Upper lobe of right lung (tissue), 1 donor: ENCODE results near the gene PLEKHO1. TPM values are rescaled to one million over a fixed set of nuclear protein-coding genes. Genes with fewer than 3 reads are reported as not detected.
A peak's percentile ranks its signal among the peaks of the same experiment; 100 is the strongest.

Source experiments
- ATAC-seq: fragments of 200-7000 bp; cut with Tn5 transposase; one replicate; pipeline ENCODE4 v1.9.1; 2020; ENCODE audit warnings: mild to moderate bottlenecking, moderate library complexity
- DNase-seq: peaks from one replicate; pipeline ENCODE4 v3.0.0-alpha.2; 2020
- H3K27ac ChIP-seq: fragments of 200-600 bp; one replicate; pipeline ENCODE4 v1.8.0; 2022
- H3K27me3 ChIP-seq: fragments of 200-600 bp; one replicate; pipeline ENCODE4 v1.8.0; 2022; ENCODE audit warnings: mild to moderate bottlenecking
- H3K36me3 ChIP-seq: fragments of 200-600 bp; one replicate; pipeline ENCODE4 v1.8.0; 2022
- H3K4me1 ChIP-seq: fragments of 200-600 bp; one replicate; pipeline ENCODE4 v1.8.0; 2022
- H3K4me3 ChIP-seq: fragments of 200-600 bp; one replicate; pipeline ENCODE4 v1.8.0; 2022; ENCODE audit warnings: mild to moderate bottlenecking
- H3K9me3 ChIP-seq: fragments of 200-600 bp; one replicate; pipeline ENCODE4 v1.8.0; 2022
- intact Hi-C: fragments of 100-400 bp; cut with DNase I; formaldehyde crosslinking; loops from one replicate; pipeline ENCODE4 v1.11.0; 2022
- long read RNA-seq: library from polyadenylated mRNA; unstranded; transcript quantifications from one replicate; pipeline ENCODE4 v2.0.0, GENCODE V29; 2021
- total RNA-seq: library from RNA; stranded (reverse); fragmentation: NEBNext Ultra II Directional; extraction: Animal tissue kit (Norgen Biotek cat#: 25700); gene quantifications from one replicate; pipeline ENCODE4 v1.2.1, GENCODE V29; 2021
- TF ChIP-seq, protein P1 (sequence below): fragments of 200-600 bp; IDR thresholded peaks from one replicate; pipeline ENCODE4 v1.8.0; 2022; ENCODE audit warnings: antibody characterized with exemption
- donor health status: DM: no; HTN: yes; CAD: no; lungs with severe emphysema.

The PLEKHO1 gene, protein sequence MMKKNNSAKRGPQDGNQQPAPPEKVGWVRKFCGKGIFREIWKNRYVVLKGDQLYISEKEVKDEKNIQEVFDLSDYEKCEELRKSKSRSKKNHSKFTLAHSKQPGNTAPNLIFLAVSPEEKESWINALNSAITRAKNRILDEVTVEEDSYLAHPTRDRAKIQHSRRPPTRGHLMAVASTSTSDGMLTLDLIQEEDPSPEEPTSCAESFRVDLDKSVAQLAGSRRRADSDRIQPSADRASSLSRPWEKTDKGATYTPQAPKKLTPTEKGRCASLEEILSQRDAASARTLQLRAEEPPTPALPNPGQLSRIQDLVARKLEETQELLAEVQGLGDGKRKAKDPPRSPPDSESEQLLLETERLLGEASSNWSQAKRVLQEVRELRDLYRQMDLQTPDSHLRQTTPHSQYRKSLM
- total RNA-seq, result 44.5 TPM
- long read RNA-seq, transcript PLEKHO1-201 (6 exons, 2,050 nt), result major isoform, 122 of 138 reads
- long read RNA-seq, partial matches to known transcripts, result 2 of 138 reads
- long read RNA-seq, other reads (novel, unspliced or antisense), result 14 of 138 reads

DNA sequence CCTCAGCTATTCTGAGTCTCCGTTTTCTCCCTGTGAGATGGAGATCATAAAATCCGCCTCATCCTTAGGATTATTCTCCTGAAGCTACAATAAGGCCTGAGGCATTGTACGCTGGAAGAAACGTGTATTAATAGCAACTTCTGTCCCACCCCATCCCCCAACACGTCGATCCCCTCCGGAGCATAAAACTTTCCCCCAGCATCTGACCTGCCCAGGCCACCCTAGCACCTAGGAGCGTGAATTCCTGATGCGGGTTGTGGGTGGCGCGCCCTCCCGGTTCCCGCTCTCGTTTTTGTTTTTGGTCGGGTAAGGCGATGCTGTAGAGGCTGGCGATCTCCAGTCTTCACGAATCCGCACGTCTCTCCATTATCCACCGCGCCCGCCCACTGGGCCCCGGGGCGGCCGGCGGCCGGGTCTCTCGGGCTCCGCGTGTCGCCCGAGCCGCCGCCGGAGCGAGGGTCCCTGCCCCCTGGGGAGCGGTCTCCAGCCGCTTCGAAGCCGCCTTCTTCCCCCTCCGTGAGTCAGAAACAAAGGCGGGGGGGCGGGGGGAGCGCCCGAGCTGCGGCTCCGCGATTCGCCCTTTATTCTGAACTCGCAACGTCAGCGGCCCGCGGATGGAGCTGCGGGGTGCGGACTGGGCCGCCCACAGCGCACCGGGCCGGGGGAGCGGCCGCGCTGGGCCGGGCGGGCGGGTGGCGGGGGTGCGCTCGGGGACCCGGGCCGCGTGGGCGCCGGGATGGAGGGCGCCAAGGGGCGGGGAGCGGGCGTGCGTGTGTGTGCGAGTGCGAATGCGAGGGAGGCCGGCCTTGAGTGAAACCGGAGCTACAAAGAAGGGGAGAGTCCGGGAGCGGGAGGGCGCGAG is at the start of gene PLEKHO1:
TSS of gene PLEKHO1 (plus strand) at position 646 of the 862 bp plus-strand sequence. CDS start 342 bp downstream, outside the sequence.
- DNase-seq (peak; percentile 90), ATAC-seq (peak; percentile 87)
- Histone ChIP-seq H3K4me3 (peak within 1 kb of the TSS; percentile 70), H3K4me1 (peaks cover 13% of the 10 kb centered on the region), H3K27ac (peak within 1 kb of the TSS; percentile 82), H3K9me3 (no peaks in the 10 kb centered on the region), H3K36me3 (peaks cover under 1% of the 10 kb centered on the region), H3K27me3 (no peaks in the 10 kb centered on the region)
- intact Hi-C loops, result loop anchor here (10.0 kb wide), 1 partner anchor 75 kb away; no protein-coding TSS in a partner anchor
- TF ChIP-seq, protein P1, sequence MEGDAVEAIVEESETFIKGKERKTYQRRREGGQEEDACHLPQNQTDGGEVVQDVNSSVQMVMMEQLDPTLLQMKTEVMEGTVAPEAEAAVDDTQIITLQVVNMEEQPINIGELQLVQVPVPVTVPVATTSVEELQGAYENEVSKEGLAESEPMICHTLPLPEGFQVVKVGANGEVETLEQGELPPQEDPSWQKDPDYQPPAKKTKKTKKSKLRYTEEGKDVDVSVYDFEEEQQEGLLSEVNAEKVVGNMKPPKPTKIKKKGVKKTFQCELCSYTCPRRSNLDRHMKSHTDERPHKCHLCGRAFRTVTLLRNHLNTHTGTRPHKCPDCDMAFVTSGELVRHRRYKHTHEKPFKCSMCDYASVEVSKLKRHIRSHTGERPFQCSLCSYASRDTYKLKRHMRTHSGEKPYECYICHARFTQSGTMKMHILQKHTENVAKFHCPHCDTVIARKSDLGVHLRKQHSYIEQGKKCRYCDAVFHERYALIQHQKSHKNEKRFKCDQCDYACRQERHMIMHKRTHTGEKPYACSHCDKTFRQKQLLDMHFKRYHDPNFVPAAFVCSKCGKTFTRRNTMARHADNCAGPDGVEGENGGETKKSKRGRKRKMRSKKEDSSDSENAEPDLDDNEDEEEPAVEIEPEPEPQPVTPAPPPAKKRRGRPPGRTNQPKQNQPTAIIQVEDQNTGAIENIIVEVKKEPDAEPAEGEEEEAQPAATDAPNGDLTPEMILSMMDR, result no peak

DNA sequence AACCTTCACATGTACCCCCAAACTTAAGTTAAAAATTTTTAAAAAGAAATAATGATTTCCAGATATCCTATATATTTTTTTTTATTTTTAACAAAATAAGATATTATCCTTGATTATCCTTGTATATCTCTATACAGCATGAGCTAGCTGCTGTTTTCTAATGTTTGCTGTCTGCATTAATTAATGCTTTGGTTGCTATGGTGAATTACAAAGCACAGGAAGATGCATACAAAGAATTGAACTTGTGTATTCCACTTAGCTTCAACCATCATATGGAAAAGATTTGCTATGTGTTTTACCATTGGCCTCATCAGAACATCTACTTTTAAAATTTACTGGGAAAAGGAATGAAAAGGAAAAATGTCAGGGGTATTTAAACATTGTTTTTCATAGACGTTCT is 46.7 kb upstream of the PLEKHO1 start:
- ATAC-seq (no peak), DNase-seq (no peak)
- H3K36me3 ChIP-seq, result peaks cover 12% of the 10 kb centered on the region
- H3K9me3 ChIP-seq, result no peaks in the 10 kb centered on the region
- intact Hi-C loops, result no loop called here
- H3K4me3 ChIP-seq, result no peak overlapping the region
- no peak overlapping the region for H3K27ac ChIP-seq
- no peaks in the 10 kb centered on the region for H3K4me1 ChIP-seq
- TF ChIP-seq, protein P1, result no peak
- no peaks in the 10 kb centered on the region for H3K27me3 ChIP-seq

DNA sequence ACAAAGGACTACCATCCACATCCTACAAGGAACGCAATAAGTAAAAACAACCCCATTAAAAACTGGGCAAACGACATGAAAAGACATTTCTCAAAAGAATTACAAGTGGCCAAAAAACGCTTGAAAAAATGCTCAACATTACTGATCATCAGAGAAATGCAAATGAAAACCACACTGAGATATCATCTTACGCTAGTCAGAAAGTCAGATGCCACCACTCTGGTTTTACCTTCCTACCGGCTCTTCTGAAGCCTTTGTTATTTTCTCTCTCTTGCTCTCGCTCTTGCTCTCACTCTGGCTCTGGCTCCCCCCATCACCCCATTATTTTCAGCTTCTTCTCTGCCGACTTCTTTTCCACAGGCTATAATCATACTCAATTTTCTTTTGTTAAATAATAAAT is 43.4 kb upstream of the PLEKHO1 start:
- intact Hi-C loops, result no loop called here
- no peak overlapping the region for H3K4me3 ChIP-seq
- TF ChIP-seq, protein P1, result no peak
- no peaks in the 10 kb centered on the region for H3K27me3 ChIP-seq
- H3K4me1 ChIP-seq, result no peaks in the 10 kb centered on the region
- ATAC-seq, result no peak
- no peaks in the 10 kb centered on the region for H3K9me3 ChIP-seq
- no peak for DNase-seq
- no peaks in the 10 kb centered on the region for H3K36me3 ChIP-seq
- H3K27ac ChIP-seq, result no peak overlapping the region

DNA sequence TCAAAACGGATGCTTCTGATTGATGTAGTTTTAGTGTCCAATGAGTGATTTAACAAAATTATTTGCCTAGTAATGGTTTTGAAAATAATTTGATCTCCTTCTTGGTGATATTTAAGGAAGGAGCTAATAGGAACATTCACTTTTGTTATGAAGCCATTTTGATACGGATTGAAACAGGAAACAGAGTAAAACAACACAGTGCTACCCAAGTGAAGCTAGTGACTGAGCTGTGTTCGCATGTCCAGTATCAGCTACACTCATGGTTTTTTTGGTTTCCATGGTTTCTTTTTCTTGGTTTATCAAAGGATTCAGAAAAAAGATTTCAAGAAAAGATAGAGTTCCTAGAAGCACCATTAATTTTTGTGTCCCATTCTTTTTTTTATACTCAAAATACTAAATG is 40.1 kb upstream of the PLEKHO1 start:
- intact Hi-C loops, result no loop called here

DNA sequence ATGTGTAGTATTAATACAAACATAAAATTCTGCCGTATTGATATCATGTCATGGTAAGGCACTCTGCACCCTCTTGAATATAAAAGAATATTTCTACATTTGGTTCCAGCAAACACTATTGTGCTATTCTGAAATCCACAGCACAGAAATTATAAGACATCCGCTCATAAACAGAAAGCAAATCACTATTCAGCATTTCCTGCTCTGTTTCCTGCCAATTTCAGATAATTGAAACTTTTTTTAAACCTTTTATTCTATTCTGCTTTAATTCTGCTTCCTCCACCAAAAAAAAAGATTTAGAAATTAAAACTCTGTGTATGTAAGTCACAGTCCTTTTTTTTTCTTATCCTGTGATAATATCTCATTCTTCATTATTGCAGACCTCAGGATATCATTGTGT is 39.6 kb upstream of the PLEKHO1 start:
- peaks cover 4% of the 10 kb centered on the region for H3K9me3 ChIP-seq
- no peaks in the 10 kb centered on the region for H3K27me3 ChIP-seq
- no peak for DNase-seq
- H3K27ac ChIP-seq, result peak overlapping the region; percentile 62
- TF ChIP-seq, protein P1, result no peak
- no peaks in the 10 kb centered on the region for H3K36me3 ChIP-seq
- intact Hi-C loops, result no loop called here
- no peaks in the 10 kb centered on the region for H3K4me1 ChIP-seq
- H3K4me3 ChIP-seq, result no peak overlapping the region
- ATAC-seq, result no peak

More for the DNA sequence above, 40.1 kb upstream of the PLEKHO1 start:
- TF ChIP-seq, protein P1, result no peak
- H3K4me3 ChIP-seq, result no peak overlapping the region
- ATAC-seq (no peak), DNase-seq (no peak)
- no peaks in the 10 kb centered on the region for H3K9me3 ChIP-seq
- H3K27ac ChIP-seq, result peak overlapping the region; percentile 62
- H3K27me3 ChIP-seq, result no peaks in the 10 kb centered on the region
- H3K4me1 ChIP-seq, result no peaks in the 10 kb centered on the region
- no peaks in the 10 kb centered on the region for H3K36me3 ChIP-seq
